Non-pigmented ciliary epithelial cell (primary cell): ENCODE measurements around the gene METTL15.
"Not testable (repeated sequence)": the region's sequence is repeated elsewhere in the genome, so short reads cannot be mapped to it uniquely, and the experiment has no call there.

ENCODE experiments used
- DNase-seq: peaks from one replicate; pipeline ENCODE4 v3.0.0-alpha.2; 2010; ENCODE audit warnings: low read depth

Gene METTL15

GRCh38 chr11:28107750-28108618 lies at the start of gene METTL15, which contains the start of gene KIF18A:
Gene METTL15 (plus strand): TSS chr11:28108388. CDS start chr11:28113335, 4,947 bp downstream.
Gene KIF18A (minus strand): TSS chr11:28108156. CDS start chr11:28097947, 10,209 bp downstream.
- DNase-seq, result peak; percentile 92

GRCh38 chr11:28071305-28071704 lies 36.9 kb upstream of the METTL15 start:
- no peak for DNase-seq

GRCh38 chr11:28072321-28072720 lies 35.9 kb upstream of the METTL15 start:
- DNase-seq, result no peak

GRCh38 chr11:28077521-28077920 lies 30.7 kb upstream of the METTL15 start:
- no peak for DNase-seq

- DNase-seq, result no peak
Observed at GRCh38 chr11:28083118-28083517, 25.1 kb upstream of the METTL15 start.

- peak; percentile 58 for DNase-seq
Observed at GRCh38 chr11:28086569-28086968, 21.6 kb upstream of the METTL15 start.

- not testable (repeated sequence) for DNase-seq
Observed at GRCh38 chr11:28087192-28087591, 21.0 kb upstream of the METTL15 start.

GRCh38 chr11:28087693-28088092 lies 20.5 kb upstream of the METTL15 start:
- not testable (repeated sequence) for DNase-seq

- no peak for DNase-seq
Observed at GRCh38 chr11:28089378-28089777, 18.8 kb upstream of the METTL15 start.

GRCh38 chr11:28090052-28090749 lies 18.0 kb upstream of the METTL15 start:
- no peak for DNase-seq

- DNase-seq, result no peak
Observed at GRCh38 chr11:28092786-28093185, 15.4 kb upstream of the METTL15 start.

- no peak for DNase-seq
Observed at GRCh38 chr11:28098257-28098656, 9.9 kb upstream of the METTL15 start.

- no peak for DNase-seq
Observed at GRCh38 chr11:28099715-28100114, 8.5 kb upstream of the METTL15 start.

- DNase-seq, result no peak
Observed at GRCh38 chr11:28100665-28101064, 7.5 kb upstream of the METTL15 start.

- DNase-seq, result not testable (repeated sequence)
Observed at GRCh38 chr11:28102300-28102699, 5.9 kb upstream of the METTL15 start.

GRCh38 chr11:28104425-28104824 lies 3.8 kb upstream of the METTL15 start:
- DNase-seq, result no peak

- DNase-seq, result no peak
Observed at GRCh38 chr11:28104984-28105383, 3.2 kb upstream of the METTL15 start.

GRCh38 chr11:28105869-28106268 lies 2.3 kb upstream of the METTL15 start:
- no peak for DNase-seq

- DNase-seq, result no peak
Observed at GRCh38 chr11:28106353-28107043, 1.7 kb upstream of the METTL15 start.

GRCh38 chr11:28107191-28107749 lies 918 bp upstream of the METTL15 start:
- DNase-seq, result no peak

GRCh38 chr11:28108958-28109357 lies 770 bp downstream of the METTL15 start:
- DNase-seq, result no peak
